ENCODE data around the gene SLC25A42.
"Not testable (repeated sequence)": the region's sequence is repeated elsewhere in the genome, so short reads cannot be mapped to it uniquely, and the experiment has no call there.

DNA sequence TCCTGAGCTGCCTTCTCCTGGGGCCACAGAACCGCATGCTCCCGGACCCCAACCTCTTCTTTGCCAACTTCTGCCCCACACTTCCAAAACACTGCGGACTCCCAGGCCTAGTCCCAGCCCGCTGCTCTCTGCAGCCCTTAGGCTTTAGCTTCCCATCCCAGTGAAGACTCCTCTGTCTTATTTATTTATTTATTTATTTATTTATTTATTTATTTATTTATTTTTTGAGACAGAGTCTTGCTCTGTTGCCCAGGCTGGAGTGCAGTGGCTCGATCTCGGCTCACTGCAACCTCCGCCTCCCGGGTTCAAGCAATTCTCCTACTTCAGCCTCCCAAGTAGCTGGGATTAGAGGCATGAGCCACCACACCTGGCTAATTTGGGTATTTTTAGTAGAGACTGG is 84.7 kb downstream of the SLC25A42 start:
- not testable (repeated sequence) for TF ChIP-seq POLR2A, POLR2AphosphoS5, TAF1, POU2F2, SPI1 (IDR thresholded peaks at IDR 0.05; ENCODE audit: low read depth, low read length)

Measured in GM12891 (cell line).